Amniotic epithelial cell (primary cell): ENCODE measurements around the gene CNNM2.
"Not testable (repeated sequence)": the region's sequence is repeated elsewhere in the genome, so short reads cannot be mapped to it uniquely, and the experiment has no call there.

Source experiments
- DNase-seq: peaks from one replicate; pipeline ENCODE4 v3.0.0-alpha.2; 2010; ENCODE audit warnings: low read depth

The CNNM2 gene

DNA sequence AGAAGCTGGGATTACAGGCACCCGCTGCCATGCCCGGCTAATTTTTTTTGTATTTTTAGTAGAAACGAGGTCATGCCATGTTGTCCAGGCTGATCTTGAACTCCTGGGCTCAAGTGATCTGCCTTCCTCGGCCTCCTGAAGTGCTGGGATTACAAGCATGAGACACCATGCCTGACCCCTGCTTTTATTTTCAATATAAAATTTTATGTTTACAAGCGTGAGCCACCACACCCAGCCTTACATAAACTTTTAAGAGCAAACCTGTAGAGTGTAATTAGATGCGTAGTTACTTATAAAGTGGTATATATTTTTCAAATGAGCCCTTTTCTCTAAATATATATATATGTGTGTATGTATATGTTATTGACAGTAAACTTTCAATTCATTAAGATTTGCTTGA lies 8.7 kb downstream of the CNNM2 start:
- no peak for DNase-seq

DNA sequence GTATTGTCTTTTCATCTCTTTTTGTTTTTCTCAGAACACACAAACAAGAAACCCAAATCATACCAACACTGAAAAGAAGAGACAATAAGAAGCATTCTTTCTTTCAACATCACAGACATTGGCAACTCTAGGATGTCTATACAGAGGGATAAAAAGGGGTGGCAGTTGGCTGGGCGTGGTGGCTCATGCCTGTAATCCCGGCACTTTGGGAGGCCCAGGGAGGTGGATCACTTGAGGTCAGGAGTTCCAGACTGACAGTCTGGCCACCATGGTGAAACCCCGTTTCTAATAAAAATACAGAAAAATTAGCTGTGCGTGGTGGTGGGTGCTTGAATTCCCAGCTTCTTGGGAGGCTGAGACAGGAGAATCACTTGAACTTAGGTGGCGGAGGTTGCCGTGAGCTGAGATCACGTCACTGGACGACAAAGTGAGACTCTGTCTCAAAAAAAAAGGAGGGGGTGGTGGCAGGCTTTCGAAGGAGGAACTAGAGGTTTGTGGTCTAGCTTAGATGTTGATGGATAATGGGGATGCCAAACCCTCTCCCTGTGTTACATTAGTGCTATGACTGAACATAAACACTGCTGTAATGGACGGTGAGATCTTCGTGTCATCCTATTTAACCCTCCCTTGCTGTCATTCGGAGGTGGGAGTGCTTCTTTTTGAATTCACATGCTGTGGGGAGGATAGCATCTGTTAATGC lies 9.4 kb downstream of the CNNM2 start:
- DNase-seq: no peak

DNA sequence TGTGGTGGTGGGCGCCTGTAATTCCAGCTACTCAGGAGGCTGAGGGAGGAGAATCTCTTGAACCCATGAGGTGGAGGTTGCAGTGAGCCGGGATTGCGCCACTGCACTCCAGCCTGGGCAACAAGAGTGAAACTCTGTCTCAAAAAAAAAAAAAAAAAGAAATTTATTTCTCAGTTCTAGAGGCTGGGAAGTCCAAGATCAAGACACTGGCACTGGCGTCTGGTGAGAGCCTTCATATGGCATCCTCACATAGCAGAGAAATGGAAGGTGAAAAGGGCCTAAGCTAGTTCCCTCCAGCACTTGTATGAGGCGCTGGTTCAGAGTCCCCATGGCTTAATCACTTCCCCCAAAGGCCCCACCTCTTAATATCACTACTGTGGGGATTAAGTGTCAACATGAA lies 10.3 kb downstream of the CNNM2 start:
- DNase-seq: not testable (repeated sequence)

DNA sequence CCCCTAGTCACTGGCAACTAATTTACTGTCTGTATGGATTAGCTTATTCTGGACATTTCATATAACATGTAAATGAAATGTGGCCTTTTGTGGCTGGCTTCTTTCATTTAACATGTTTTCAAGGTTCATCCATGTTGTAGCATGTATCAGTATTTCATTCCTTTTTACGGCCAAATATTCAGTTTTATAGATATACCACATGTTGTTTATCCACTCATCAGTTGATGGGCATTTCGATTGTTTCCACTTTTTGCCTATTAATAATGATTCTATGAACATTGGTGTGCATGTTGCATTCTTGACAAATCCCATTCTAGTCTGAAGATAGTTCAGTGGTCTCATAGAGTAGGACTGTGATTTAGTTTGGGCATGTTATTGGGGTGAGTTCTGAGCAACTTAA lies 12.6 kb downstream of the CNNM2 start:
- no peak for DNase-seq

DNA sequence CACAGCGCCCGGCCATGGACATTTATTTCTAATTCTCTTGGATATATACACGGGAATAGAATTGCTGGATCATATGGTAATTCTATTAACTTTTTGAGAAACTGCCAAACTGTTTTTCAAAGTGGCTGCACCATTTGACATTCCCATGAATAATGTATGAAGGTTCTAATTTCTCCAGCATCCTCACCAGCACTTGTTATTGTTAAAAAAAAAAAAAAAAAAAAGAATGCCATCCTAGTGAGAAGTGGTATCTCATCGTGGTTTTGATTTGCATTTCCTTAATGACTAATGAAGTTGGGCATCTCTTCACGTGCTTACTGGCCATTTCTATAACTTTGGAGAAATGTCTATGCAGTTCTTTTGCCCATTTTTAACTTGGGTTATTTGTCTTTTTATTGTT lies 13.5 kb downstream of the CNNM2 start:
- DNase-seq: no peak

DNA sequence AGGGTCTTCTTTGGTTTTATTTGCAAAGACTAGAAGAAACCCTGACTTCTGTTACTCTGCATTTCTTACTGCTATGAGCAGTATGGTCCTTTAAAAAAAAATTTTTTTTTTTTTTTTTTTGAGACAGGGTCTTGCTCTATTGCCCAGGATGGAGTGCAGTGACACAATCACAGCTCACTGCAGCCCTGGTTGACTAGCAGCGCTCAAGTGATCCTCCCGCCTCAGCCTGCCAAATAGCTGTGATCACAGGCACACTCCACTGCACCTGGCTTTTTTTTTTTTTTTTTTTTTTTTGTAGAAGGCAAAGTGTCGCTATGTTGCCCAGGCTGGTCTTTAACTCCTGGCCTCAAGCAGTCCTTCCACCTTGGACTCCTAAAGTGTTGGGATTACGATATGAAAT lies 17.4 kb downstream of the CNNM2 start:
- no peak for DNase-seq

DNA sequence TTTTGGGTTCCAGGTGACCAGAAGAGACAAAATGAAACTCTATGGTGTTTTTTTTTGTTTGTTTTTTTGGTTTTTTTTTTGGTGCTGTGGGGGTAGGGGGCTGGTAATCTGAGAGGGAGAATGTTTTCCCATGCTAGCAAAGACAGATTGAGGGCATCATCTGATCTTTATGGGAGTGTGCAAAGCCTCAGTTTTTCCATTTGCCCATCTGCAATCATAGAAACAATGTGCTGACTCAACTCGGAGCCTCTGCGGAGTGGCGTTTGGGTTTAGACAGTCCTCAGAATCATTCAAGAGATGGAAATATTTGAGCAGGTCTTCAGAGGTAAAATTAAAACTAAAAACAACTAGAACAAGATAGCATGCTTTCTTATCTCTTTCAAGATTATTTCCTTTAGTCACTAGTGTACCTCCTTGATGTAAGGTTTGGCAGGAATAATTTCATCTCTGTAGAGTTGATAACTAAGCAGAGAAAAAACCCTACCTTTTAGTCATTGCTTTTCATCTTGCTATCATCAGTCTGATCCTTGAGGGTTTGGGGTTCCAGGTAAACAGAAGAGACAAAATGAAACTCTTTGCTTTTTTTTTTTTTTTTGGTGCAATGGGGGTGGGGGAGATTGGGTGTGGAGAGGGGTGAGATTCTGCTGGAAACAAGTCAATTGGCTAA lies 18.0 kb downstream of the CNNM2 start:
- DNase-seq: no peak

DNA sequence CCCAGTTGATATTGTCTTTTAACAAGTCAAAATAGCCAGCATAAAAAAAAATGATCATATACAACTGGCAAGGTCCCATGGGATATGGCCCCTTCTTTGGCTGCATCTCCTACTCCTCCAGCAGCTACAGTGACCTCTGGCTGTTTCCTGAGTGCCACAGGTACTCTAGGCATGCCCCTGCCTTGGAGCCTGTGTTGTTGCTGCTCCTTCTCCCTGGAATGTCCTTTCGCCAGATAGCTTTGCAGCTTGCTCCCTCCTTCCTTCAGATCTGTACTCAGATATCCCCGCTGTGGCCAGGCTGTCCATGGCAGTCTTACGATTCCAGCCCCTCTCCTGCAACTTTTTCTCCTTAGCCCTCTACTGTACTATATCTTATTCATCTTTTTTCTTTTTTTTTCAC lies 23.3 kb downstream of the CNNM2 start:
- no peak for DNase-seq

DNA sequence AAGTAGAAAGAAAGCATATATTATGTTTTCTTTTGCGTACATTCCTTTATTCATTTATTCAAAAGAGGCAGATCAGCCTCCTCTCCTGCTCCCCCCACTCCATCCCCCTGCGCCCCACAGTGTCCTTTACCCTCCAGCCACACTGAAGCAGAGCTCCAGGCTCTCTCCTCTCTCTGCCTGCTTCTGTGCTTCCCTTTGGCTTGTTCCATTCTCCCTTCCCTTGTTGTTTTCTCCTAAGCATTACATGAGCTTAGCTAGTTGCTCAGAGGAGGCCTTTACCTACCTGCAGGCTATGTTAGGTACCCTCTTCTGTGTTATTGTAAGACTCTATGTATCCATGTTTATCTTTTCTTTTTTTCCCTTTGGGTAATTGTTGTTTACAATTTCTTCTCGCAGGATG lies 27.4 kb downstream of the CNNM2 start:
- DNase-seq: no peak

DNA sequence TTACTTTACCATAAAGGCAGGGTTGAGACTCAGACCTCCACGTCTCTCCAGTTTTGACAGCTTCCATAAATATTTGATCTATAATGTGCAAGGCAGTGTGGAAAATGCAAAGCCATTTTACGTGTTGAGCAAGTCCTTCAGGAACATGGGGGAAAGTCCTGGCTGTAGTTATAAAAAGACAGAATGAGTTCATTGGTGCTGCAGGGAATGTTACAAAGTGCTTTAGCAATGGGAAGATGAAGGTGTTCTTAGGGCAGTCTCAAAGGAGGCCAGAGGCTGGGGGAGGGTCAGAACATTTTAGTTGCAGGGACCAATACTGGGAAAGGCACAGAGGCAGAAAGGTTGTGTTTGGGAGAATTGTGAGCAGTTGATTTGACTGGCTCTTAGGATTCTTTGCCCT lies 27.9 kb downstream of the CNNM2 start:
- DNase-seq: no peak

DNA sequence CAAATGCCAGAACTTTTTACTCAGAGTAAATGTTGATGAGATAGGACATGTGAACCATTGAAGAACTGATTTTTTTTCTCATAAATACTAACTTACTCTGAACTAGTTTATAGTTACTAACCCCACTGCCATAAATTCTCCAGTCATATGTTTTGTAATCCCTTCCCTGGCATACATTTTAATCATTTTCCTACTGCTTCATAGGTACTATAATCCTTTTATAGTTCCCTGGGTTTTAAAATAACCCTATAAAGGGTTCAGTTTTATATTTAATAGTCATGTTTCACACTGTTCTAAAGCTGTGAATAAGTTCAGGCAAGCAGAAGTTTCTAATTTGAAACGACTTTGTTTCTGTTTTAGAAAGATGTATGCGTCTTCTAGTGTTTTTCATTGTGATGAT lies 28.9 kb downstream of the CNNM2 start:
- DNase-seq: no peak

DNA sequence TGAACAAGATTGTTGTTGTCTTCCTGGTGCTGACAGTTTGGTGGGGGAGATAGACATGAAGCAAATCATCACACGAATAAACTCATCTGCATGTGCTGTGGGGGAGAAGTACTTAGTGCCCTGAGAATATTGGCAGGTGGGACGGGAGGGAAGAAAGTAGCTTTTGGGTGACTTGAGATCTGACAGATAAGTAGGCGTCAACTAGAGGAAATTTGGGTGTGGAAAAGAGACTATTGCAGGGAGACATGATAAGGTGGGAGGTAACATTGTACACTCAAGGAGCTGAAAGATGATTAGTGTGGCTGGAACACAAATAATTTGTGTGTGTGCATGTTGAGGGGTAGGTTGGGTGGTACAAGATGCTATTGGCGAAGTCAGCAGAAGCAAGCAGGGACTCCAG lies 30.1 kb downstream of the CNNM2 start:
- no peak for DNase-seq

DNA sequence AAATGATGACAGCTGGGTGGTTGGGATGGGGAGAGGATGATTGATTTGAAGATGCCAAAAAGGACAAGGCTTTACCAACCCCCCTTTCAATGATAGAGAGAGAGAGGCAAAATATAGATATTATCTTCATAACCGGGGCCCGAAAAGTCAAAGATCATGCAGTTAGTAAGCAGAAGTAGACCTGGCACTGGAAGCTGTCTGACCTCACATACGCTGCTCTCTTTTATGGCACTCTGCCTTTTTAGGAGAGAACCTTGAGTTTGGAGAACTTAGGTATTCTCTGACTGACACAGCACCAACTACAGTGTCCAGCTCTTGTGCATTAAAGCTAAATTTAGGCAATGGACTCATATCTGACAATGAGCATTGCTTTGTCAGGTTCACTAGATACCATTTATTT lies 30.7 kb downstream of the CNNM2 start:
- DNase-seq: no peak

DNA sequence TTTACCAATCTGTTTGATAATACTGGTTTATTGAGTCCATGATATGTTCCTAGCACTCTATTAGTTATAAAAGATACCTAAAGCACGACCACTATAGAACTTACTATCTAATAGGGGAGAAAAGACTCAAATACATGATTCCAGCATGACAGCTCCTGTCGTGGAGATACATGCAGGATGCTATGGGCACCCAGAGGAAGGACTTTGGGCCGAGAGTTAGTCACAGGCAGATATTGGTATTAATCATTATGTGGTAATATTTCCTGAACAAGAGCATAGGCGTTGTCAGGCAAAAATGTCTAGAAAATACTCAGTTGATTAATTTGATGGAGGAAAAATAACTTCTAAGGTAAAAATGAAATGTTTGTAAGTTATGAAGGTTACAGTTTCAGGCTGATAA lies 31.8 kb downstream of the CNNM2 start:
- peak; percentile 32 for DNase-seq

DNA sequence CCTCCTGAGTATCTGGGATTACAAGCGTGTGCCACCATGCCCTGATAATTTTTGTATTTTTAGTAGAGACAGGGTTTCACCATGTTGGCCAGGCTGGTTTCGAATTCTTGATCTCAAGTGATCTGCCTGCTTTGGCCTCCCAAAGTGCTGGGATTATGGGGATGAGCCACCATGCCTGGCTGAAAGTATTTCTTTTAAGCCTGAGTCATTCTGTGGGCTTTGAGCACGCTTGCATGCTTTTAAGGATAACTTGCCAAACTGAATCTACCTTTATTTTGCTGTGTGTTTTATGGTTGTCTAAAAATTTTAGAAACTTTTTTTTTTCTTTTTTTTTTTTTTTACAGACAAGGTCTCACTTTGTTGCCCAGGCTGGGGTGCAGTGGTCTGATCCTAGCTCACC lies 33.2 kb downstream of the CNNM2 start:
- peak; percentile 41 for DNase-seq

DNA sequence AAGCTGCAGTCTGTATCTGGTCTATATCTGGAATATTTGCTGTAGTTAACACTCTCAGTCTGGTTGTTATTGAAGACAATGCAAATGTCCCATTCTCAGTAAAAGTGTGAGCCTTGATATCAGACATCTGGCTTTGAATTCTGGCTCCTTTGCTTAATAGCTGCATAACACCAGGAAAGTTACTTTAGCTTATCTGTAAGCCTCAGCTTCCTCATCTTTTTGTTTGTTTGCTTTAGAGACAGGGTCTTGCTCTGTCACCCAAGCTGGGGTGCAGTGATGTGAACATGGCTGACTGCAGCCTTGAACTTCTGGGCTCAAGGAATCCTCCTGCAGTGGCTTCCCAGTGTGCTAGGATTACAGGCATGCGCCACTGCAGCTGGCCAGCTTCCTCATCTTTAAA lies 41.3 kb downstream of the CNNM2 start:
- DNase-seq: no peak

DNA sequence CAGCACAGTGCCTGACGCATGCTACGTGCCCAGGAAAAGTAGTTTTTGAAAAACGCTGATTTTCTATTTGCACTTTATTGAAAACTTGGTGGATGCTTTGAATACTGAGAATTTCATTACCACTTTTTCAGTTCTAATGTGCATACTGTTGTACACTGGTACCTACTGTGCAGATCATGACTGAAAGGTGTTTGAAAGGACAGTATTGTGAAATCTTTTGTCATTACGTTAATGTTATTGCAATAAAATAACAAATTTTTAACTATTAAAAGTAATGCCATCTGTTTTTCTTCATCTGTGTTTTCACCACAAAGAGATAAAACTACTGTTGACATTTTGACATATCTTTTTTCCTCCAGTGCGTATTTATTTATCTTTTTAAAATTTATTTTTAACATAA lies 42.1 kb downstream of the CNNM2 start:
- no peak for DNase-seq

DNA sequence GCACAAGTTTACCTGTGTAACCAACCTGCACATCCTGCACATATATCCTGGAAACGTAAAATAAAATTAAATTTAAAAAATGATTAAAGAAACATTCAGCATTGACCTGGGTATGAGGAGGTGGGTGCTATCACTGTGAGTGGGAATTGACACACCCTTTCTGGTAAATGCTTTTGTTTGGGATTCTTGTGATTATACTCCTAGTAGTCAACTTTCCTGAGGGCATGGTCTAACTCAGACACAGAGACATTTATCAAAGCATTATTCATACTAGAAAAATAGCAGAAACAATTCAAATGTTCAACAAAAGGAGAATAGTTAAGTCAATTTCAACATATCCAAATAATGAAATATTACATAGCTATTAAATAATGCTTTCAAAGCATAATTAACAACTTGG lies 44.2 kb downstream of the CNNM2 start:
- no peak for DNase-seq

DNA sequence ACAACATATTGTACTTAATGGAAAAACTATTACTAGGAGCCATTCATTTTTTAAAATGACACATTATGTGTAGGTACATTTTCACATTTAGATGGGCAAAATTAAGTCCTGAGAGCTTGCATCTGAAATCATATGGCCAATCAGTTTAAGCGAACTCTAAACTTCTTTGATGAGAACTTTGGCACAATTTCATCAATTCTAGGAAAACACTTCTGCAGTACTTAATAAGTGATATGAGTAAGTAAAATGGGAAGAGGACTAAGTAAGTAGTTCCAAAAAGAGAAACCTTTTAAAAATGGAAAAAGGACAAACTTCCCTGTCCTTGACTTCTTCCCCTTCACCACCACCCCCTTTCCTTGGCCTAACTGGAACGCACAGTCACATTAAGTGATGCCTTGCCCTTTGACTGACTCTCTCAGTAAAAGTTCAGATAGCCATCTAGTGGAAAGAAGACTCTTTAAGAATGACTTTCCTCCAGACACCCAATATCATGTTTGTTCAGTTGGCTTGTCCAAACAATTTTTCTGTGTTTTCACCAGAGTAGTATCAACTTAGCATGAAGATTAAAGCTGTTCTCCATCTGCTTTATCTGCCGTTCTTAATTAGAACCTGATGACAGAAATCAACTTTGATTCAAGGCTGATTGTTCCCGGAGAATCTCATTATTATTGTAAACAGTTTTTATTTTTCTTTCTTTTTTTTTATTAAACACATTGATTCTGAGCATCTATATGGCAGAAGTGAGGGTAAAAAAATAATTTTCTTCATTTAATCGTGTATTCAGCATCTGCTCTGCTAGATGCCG lies 45.1 kb downstream of the CNNM2 start:
- DNase-seq: no peak

DNA sequence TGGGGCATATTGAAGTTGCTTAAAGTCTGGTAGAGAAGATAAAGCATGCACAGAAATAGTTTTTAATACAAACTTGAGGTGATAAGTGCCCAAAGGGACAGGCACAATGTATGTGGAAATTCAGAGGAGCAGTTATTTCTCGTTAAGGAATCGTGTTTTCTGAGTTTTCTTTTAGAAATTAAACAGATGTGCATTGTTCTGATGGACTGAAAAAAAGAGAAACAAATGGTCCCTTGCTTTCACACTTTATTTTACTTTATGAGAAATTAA lies 45.6 kb downstream of the CNNM2 start:
- no peak for DNase-seq

DNA sequence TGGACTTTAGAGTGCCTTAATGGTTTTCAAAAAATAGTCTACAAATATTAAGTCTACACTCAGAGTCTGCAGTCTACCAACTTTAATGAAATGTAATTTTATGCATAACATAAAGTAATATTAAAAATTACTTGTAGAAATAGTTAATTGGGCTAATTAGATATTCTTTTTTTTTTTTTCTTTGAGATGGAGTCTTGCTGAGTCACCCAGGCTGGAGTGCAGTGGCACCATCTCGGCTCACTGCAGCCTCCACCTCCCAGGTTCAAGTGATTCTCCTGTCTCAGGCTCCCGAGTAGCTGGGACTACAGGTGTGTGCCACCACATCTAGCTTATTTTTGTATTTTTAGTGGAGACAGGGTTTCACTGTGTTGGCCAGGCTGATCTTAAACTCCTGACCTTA lies 46.0 kb downstream of the CNNM2 start:
- not testable (repeated sequence) for DNase-seq

DNA sequence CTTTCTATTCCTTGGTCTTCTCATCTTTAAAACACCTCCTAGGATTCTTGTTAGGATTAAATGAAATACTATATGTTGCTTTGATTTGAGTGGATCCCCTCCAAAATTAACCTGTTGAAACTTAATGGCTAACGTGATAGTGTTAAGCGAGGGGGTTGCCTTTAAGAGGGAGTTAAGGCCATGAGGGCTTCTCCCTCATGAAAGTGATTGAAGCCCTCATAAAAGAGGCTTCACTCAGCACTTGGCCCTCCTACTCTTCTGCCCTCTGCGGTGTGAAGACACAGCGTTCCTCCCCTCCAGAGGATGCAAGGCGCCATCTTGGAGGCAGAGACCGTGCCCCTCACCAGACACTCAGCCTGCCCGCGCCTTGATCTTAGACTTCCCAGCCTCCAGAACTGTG lies 46.6 kb downstream of the CNNM2 start:
- no peak for DNase-seq

DNA sequence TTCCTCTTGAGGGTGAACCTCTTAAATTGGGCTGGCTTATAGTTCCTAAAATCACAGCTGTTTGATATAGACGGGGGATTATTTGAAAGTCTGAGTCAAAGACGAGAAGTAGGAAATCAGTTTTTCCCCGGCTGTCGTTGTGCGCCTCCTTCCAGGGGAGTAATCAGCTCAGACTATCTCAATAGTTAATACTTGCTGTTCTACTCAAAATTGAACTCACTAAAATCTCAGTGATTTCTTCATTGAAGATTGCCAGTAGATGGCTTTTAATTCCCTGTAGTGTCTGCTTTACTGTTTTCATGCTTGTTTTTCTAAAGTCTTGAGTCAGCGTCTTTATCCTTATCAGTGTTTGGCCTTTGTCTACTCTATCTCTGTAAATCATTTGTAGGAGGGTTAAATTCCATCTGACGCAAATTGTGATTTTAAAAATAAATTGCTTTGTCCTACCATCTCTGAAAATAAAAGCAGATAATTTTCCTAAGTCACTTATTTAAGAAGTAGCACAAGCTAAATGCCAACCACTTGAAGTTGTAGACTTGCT lies 47.3 kb downstream of the CNNM2 start:
- peak; percentile 63 for DNase-seq
